H1 (cell line): Measurements from ENCODE around the gene ASL. TPM values are rescaled to one million over a fixed set of nuclear protein-coding genes. Genes with fewer than 3 reads are reported as not detected.

Experiments used
- BRCA1 ChIP-seq: IDR thresholded peaks from 2 replicates; pipeline ENCODE4 v1.6.1; 2012; ENCODE audit warnings: low read depth, low read length, improper control_type of control experiment
- CBX8 ChIP-seq: fragments of 300-800, 300-1000 bp; sonication (generic); IDR thresholded peaks from 2 replicates; pipeline ENCODE4 v1.7.1; 2016; ENCODE audit warnings: low read depth, low read length, borderline replicate concordance
- CREB1 ChIP-seq: IDR thresholded peaks from 2 replicates; pipeline ENCODE4 v1.6.1; 2012; ENCODE audit warnings: inconsistent platforms
- GABPA ChIP-seq: IDR thresholded peaks from 2 replicates; pipeline ENCODE4 v1.6.1; 2011; ENCODE audit warnings: mild to moderate bottlenecking, low read length, moderate library complexity, borderline replicate concordance; ENCODE audit not compliant: insufficient read depth
- PHF8 ChIP-seq: fragments of 200-600 bp; sonication (generic); conservative IDR thresholded peaks from 2 replicates; pipeline ENCODE4 v1.7.1; 2012; ENCODE audit warnings: low read depth, mild to moderate bottlenecking, inconsistent platforms, low read length, moderate library complexity
- TBP ChIP-seq: IDR thresholded peaks from 2 replicates; pipeline ENCODE4 v1.6.1; 2011; ENCODE audit warnings: low read depth, low read length, improper control_type of control experiment
- polyA plus RNA-seq, 7 experiments: library from polyadenylated mRNA; depleted of rRNA in 3 of 7; stranded (reverse) in 5 of 7; unstranded in 2 of 7; fragments of >200 nt in 5 of 7; fragments of 200-250 nt in 2 of 7; gene quantifications; 1 replicate in 5 of 7; 2 replicates in 1 of 7; 4 replicates in 1 of 7; pipeline versions ENCODE4 v1.2.1 to v1.2.3, GENCODE V29; 2011 to 2013; ENCODE audit warnings: missing spikeins in 2 of 7, mixed read lengths in 2 of 7
- total RNA-seq: library from RNA; stranded (reverse); fragmentation: NEBNext Ultra II Directional; extraction: Animal tissue kit (Norgen Biotek cat#: 25700); gene quantifications from 2 replicates; pipeline ENCODE4 v1.2.1, GENCODE V29; 2021
- TF ChIP-seq, protein P1 (sequence below): IDR thresholded peaks from 2 replicates; pipeline ENCODE4 v1.6.1; 2011; ENCODE audit warnings: low read depth, mild to moderate bottlenecking, low read length; ENCODE audit not compliant: insufficient read depth
- TF ChIP-seq, protein P2 (sequence below): IDR thresholded peaks from 2 replicates; pipeline ENCODE4 v1.6.1; 2011; ENCODE audit warnings: low read length, improper control_type of control experiment

The ASL gene
- total and polyA plus RNA-seq, 2 of the 8 experiments (the other 6 are each of a cell fraction or from before 2014, with no cell fraction given): 23.3 to 35.3 TPM

DNA sequence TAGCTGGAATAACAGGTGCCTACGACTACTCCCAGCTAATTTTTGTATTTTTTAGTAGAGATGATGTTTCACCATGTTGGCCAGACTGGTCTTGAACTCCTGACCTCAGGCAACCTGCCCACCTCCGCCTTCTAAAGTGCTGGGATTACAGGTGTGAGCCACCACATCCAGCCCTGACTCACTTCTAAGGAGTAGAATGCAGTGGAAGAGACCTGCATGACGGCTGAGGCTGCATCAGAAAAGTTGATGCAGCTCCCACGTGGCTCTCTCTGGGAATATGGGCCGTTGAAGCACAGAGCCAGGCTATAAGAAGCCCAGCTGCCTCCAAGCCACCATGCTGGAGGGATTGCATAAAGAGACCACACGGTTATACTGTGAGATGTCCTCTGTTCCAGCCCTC, 21.6 kb upstream of the ASL start (continued):
- TF ChIP-seq, protein P1, sequence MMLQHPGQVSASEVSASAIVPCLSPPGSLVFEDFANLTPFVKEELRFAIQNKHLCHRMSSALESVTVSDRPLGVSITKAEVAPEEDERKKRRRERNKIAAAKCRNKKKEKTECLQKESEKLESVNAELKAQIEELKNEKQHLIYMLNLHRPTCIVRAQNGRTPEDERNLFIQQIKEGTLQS: no peak
- TF ChIP-seq, protein P2, sequence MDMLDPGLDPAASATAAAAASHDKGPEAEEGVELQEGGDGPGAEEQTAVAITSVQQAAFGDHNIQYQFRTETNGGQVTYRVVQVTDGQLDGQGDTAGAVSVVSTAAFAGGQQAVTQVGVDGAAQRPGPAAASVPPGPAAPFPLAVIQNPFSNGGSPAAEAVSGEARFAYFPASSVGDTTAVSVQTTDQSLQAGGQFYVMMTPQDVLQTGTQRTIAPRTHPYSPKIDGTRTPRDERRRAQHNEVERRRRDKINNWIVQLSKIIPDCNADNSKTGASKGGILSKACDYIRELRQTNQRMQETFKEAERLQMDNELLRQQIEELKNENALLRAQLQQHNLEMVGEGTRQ: no peak
- TF ChIP-seq GABPA (no peak), BRCA1 (no peak), TBP (no peak), PHF8 (no peak), CBX8 (no peak), CREB1 (no peak)
